ENCODE measurements around the gene RPRD1A. TPM values are rescaled to one million over a fixed set of nuclear protein-coding genes. Genes with fewer than 3 reads are reported as not detected.

Gene RPRD1A
- total RNA-seq, 2 experiments from 2014 or later = 21.8 to 25.1 TPM

DNA sequence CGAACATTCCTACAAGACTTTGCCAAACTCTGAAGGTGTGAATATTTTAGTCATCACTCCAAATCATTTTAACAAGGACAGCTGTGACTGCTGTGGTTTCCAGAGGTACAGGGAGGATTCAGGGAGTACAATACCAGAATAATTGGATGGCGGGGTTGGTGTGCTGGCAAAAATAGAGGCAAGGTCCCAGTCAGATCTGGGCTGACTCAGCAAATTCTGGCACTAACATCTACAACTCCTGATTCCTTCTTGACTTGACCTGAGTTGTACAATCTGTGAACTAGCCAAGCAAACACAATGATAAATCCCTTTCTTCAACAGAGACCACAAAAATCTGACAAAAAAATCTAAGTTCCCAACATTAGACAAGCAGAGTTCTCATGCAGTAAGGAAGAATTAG is 54.5 kb downstream of the RPRD1A start:
- intact Hi-C loops (cut with DNase I, micrococcal nuclease) = loop anchor here in 1 of 2 experiments (10.0 kb wide), 1 partner anchor 412 kb away; no protein-coding TSS in a partner anchor
- Histone ChIP-seq H3K4me1 (ENCODE audit: insufficient read depth, low read length) (no peaks in the 10 kb centered on the region), H3K27me3 (ENCODE audit: control insufficient read depth in 1 of 2, insufficient read depth in 2 of 2, low read length in 2 of 2) (no peaks in the 10 kb centered on the region), H3K9me3 (ENCODE audit: control insufficient read depth in 1 of 2, insufficient read depth in 1 of 2, low read length in 2 of 2) (no peaks in the 10 kb centered on the region), H3K4me3 (ENCODE audit: low read length) (no peak overlapping the region), H3K27ac (ENCODE audit: low read depth in 1 of 2, low read length in 2 of 2) (no peak overlapping the region), H3K36me3 (ENCODE audit: insufficient read depth, low read length) (no peaks in the 10 kb centered on the region)
- H3K36me3 Mint-ChIP-seq (ENCODE audit: low read depth) = no peaks in the 10 kb centered on the region
- CTCF ChIA-PET = no interaction called here
- H3K4me1 Mint-ChIP-seq (ENCODE audit: low read depth) = peaks cover 7% of the 10 kb centered on the region
- POLR2A ChIA-PET = no interaction called here
- TF ChIP-seq, protein P1, sequence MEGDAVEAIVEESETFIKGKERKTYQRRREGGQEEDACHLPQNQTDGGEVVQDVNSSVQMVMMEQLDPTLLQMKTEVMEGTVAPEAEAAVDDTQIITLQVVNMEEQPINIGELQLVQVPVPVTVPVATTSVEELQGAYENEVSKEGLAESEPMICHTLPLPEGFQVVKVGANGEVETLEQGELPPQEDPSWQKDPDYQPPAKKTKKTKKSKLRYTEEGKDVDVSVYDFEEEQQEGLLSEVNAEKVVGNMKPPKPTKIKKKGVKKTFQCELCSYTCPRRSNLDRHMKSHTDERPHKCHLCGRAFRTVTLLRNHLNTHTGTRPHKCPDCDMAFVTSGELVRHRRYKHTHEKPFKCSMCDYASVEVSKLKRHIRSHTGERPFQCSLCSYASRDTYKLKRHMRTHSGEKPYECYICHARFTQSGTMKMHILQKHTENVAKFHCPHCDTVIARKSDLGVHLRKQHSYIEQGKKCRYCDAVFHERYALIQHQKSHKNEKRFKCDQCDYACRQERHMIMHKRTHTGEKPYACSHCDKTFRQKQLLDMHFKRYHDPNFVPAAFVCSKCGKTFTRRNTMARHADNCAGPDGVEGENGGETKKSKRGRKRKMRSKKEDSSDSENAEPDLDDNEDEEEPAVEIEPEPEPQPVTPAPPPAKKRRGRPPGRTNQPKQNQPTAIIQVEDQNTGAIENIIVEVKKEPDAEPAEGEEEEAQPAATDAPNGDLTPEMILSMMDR (IDR thresholded peaks at IDR 0.05) = no peak
- ATAC-seq (ENCODE audit: poor library complexity) (no peak), DNase-seq (no peak)
- no peaks in the 10 kb centered on the region for H3K9me3 Mint-ChIP-seq
- H3K27ac Mint-ChIP-seq = no peak overlapping the region
- H3K27me3 Mint-ChIP-seq = no peaks in the 10 kb centered on the region
- no peak overlapping the region for H3K4me3 Mint-ChIP-seq

DNA sequence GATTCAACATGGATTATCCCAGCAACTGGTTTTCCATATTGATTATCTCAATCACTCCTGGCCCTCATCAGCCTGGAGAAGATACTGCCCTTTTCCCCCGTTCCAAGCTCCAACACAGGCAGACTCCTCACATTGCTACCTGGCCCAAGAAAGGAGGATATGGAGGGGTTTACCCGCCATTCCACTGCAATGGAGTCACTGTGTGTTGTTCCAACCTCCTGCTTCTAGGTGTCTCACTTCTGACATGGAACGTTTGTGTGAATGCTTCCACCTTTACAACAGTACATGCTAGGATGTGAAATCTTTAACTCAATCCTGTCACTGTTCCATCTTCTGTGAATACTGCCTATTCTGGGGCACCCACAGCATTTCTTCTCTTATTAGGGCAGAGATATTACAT is 58.1 kb downstream of the RPRD1A start:
- TF ChIP-seq, protein P1 (IDR thresholded peaks at IDR 0.05) = no peak
- ATAC-seq (ENCODE audit: poor library complexity) = no peak
- Mint-ChIP-seq H3K9me3 (no peaks in the 10 kb centered on the region), H3K4me1 (ENCODE audit: low read depth) (no peaks in the 10 kb centered on the region), H3K4me3 (no peak overlapping the region), H3K36me3 (ENCODE audit: low read depth) (no peaks in the 10 kb centered on the region), H3K27ac (no peak overlapping the region), H3K27me3 (no peaks in the 10 kb centered on the region)
- Histone ChIP-seq H3K4me1 (ENCODE audit: insufficient read depth, low read length) (no peaks in the 10 kb centered on the region), H3K27me3 (ENCODE audit: control insufficient read depth in 1 of 2, insufficient read depth in 2 of 2, low read length in 2 of 2) (no peaks in the 10 kb centered on the region), H3K27ac (ENCODE audit: low read depth in 1 of 2, low read length in 2 of 2) (no peak overlapping the region), H3K36me3 (ENCODE audit: insufficient read depth, low read length) (no peaks in the 10 kb centered on the region), H3K4me3 (ENCODE audit: low read length) (no peak overlapping the region), H3K9me3 (ENCODE audit: control insufficient read depth in 1 of 2, insufficient read depth in 1 of 2, low read length in 2 of 2) (no peaks in the 10 kb centered on the region)
- CTCF ChIA-PET = no interaction called here
- POLR2A ChIA-PET = no interaction called here
- intact Hi-C loops (cut with DNase I, micrococcal nuclease) = no loop called here
- no peak for DNase-seq

GRCh38 chr18:36006997-36007396 is 60.4 kb downstream of the RPRD1A start:
- ChIA-PET CTCF (no interaction called here), POLR2A (no interaction called here)
- Mint-ChIP-seq H3K9me3 (no peaks in the 10 kb centered on the region), H3K36me3 (ENCODE audit: low read depth) (no peaks in the 10 kb centered on the region), H3K4me3 (no peak overlapping the region), H3K27ac (no peak overlapping the region), H3K27me3 (no peaks in the 10 kb centered on the region), H3K4me1 (ENCODE audit: low read depth) (no peaks in the 10 kb centered on the region)
- Histone ChIP-seq H3K36me3 (ENCODE audit: insufficient read depth, low read length) (no peaks in the 10 kb centered on the region), H3K4me1 (ENCODE audit: insufficient read depth, low read length) (no peaks in the 10 kb centered on the region), H3K4me3 (ENCODE audit: low read length) (no peak overlapping the region), H3K27me3 (ENCODE audit: control insufficient read depth in 1 of 2, insufficient read depth in 2 of 2, low read length in 2 of 2) (no peaks in the 10 kb centered on the region), H3K27ac (ENCODE audit: low read depth in 1 of 2, low read length in 2 of 2) (no peak overlapping the region), H3K9me3 (ENCODE audit: control insufficient read depth in 1 of 2, insufficient read depth in 1 of 2, low read length in 2 of 2) (no peaks in the 10 kb centered on the region)
- DNase-seq (no peak), ATAC-seq (ENCODE audit: poor library complexity) (no peak)
- intact Hi-C loops (cut with DNase I, micrococcal nuclease) = no loop called here
- TF ChIP-seq, protein P1 (IDR thresholded peaks at IDR 0.05) = no peak
